ENCODE measurements around the gene LITAFD.

The LITAFD gene

GRCh38 chr16:8920645-8921346, 38.6 kb downstream of the LITAFD start:
- no peak for DNase-seq

- DNase-seq: no peak
Observed at GRCh38 chr16:8921347-8921984, 39.3 kb downstream of the LITAFD start.

- no peak for DNase-seq
Observed at GRCh38 chr16:8923199-8923598, 41.0 kb downstream of the LITAFD start.

GRCh38 chr16:8924214-8924613, 42.1 kb downstream of the LITAFD start:
- no peak for DNase-seq

- DNase-seq: no peak
Observed at GRCh38 chr16:8925455-8925854, 43.3 kb downstream of the LITAFD start.

GRCh38 chr16:8926827-8927226, 44.7 kb downstream of the LITAFD start:
- no peak for DNase-seq

- no peak for DNase-seq
Observed at GRCh38 chr16:8928467-8928957, 46.4 kb downstream of the LITAFD start.

GRCh38 chr16:8929086-8929748, 47.1 kb downstream of the LITAFD start:
- DNase-seq: peak in 1 of 2 experiments; percentile 18

GRCh38 chr16:8931859-8932258, 49.7 kb downstream of the LITAFD start:
- no peak for DNase-seq

GRCh38 chr16:8934601-8935000, 52.5 kb downstream of the LITAFD start:
- no peak for DNase-seq
